H1 (cell line): Measurements from ENCODE around the gene GRIN2C. TPM values are rescaled to one million over a fixed set of nuclear protein-coding genes. Genes with fewer than 3 reads are reported as not detected.

Experiments
- CTBP2 ChIP-seq: IDR thresholded peaks from 2 replicates; pipeline ENCODE4 v1.7.0; 2011; ENCODE audit warnings: borderline replicate concordance, mild to moderate bottlenecking, moderate library complexity, mixed read lengths, low read length; ENCODE audit not compliant: insufficient read depth, insufficient read length
- E2F6 ChIP-seq: IDR thresholded peaks from 2 replicates; pipeline ENCODE4 v1.6.1; 2012; ENCODE audit warnings: inconsistent platforms
- EZH2 ChIP-seq: fragments of 200-600 bp; sonication (generic); IDR thresholded peaks from 2 replicates; pipeline ENCODE4 v1.7.1; 2012; ENCODE audit warnings: low read depth, mild to moderate bottlenecking, moderate library complexity, low read length, inconsistent platforms; ENCODE audit not compliant: severe bottlenecking
- FOSL1 ChIP-seq: IDR thresholded peaks from 2 replicates; pipeline ENCODE4 v1.6.1; 2011; ENCODE audit warnings: mild to moderate bottlenecking, low read depth, low read length, moderate library complexity; ENCODE audit not compliant: insufficient read depth
- JUN ChIP-seq: IDR thresholded peaks from 2 replicates; pipeline ENCODE4 v1.6.1; 2011; ENCODE audit warnings: low read depth, mild to moderate bottlenecking, improper control_type of control experiment, low read length
- NANOG ChIP-seq: IDR thresholded peaks from 2 replicates; pipeline ENCODE4 v1.6.1; 2011; ENCODE audit warnings: low read length, low read depth, mild to moderate bottlenecking, inconsistent platforms; ENCODE audit not compliant: insufficient read depth, poor library complexity, severe bottlenecking
- RNF2 ChIP-seq: fragments of 200-900, 300-1000 bp; sonication (generic); IDR thresholded peaks from 2 replicates; pipeline ENCODE4 v1.7.1; 2016; ENCODE audit warnings: borderline replicate concordance, low read depth, mild to moderate bottlenecking, antibody characterized with exemption, low read length; ENCODE audit not compliant: poor library complexity, severe bottlenecking; ENCODE audit errors: missing control alignments
- TAF7 ChIP-seq: optimal IDR thresholded peaks from 2 replicates; pipeline ENCODE3; 2011; ENCODE audit warnings: low read depth, mild to moderate bottlenecking, inconsistent platforms, low read length, moderate library complexity, borderline replicate concordance
- TEAD4 ChIP-seq: IDR thresholded peaks from 2 replicates; pipeline ENCODE4 v1.6.1; 2012; ENCODE audit warnings: low read depth, low read length, inconsistent platforms, mixed read lengths
- polyA plus RNA-seq, 7 experiments: library from polyadenylated mRNA; depleted of rRNA in 3 of 7; stranded (reverse) in 5 of 7; unstranded in 2 of 7; fragments of >200 nt in 5 of 7; fragments of 200-250 nt in 2 of 7; gene quantifications; 1 replicate in 5 of 7; 2 replicates in 1 of 7; 4 replicates in 1 of 7; pipeline versions ENCODE4 v1.2.1 to v1.2.3, GENCODE V29; 2011 to 2013; ENCODE audit warnings: missing spikeins in 2 of 7, mixed read lengths in 2 of 7
- total RNA-seq: library from RNA; stranded (reverse); fragmentation: NEBNext Ultra II Directional; extraction: Animal tissue kit (Norgen Biotek cat#: 25700); gene quantifications from 2 replicates; pipeline ENCODE4 v1.2.1, GENCODE V29; 2021

The GRIN2C gene
- total and polyA plus RNA-seq, 2 of the 8 experiments (the other 6 are each of a cell fraction or from before 2014, with no cell fraction given), result 0.06 to 0.07 TPM

- no peak for TF ChIP-seq CTBP2
- no peak for TF ChIP-seq TAF7
- no peak for TF ChIP-seq TEAD4
- no peak for TF ChIP-seq E2F6
- no peak for TF ChIP-seq JUN
- TF ChIP-seq EZH2, result peak; percentile 84
- TF ChIP-seq NANOG, result no peak
- peak; percentile 52 for TF ChIP-seq RNF2
- no peak for TF ChIP-seq FOSL1
Measured at GRCh38 chr17:74860872-74861661, 1.4 kb upstream of the GRIN2C start (continued).
